Endothelial cell of umbilical vein (primary cell): Measurements from ENCODE around the gene NPNT.

Experiments used
- JUN ChIP-seq: IDR thresholded peaks from 2 replicates; pipeline ENCODE4 v1.6.1; 2011; ENCODE audit warnings: borderline replicate concordance, low read depth; ENCODE audit not compliant: insufficient read length, insufficient read depth
- POLR2A ChIP-seq: IDR thresholded peaks from 2 replicates; pipeline ENCODE4 v1.6.1; 2012; ENCODE audit warnings: low read depth, mild to moderate bottlenecking, control low read depth, low read length
- POLR2AphosphoS5 ChIP-seq: IDR thresholded peaks from 2 replicates; pipeline ENCODE4 v1.6.1; 2012; ENCODE audit warnings: low read depth, mild to moderate bottlenecking, control low read depth, low read length, moderate library complexity; ENCODE audit not compliant: insufficient read depth
- TF ChIP-seq, protein P1 (sequence below), 2 donors: IDR thresholded peaks; 1 replicate in 1 of 2; 2 replicates in 1 of 2; pipeline ENCODE4 v1.5.1; 2011; ENCODE audit warnings: low read length in 2 of 2, mild to moderate bottlenecking in 2 of 2, moderate library complexity in 2 of 2, control low read depth in 1 of 2, inconsistent platforms in 1 of 2, low read depth in 1 of 2; ENCODE audit not compliant: insufficient read depth in 1 of 2; ENCODE audit errors: extremely low read depth in 1 of 2

DNA sequence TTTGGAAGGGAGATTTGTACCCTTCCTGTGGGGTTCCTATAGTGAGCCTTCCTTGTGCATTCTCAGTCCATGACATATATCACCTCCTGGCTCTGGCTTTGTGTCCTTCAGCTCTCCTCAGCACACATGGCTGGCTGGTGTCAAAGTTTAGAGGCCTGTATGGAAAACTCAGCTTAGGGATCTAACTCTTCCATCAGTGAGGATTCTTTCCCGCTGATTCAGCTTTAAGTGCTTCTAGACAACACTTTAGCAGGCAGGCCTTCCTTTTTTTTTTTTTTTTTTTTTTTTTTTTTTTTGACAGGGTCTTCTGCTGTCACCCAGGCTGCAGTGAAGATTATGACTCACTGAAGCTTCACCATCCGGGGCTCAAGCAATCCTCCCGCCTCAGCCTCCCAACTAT, 84.2 kb downstream of the NPNT start:
- TF ChIP-seq POLR2A (no peak), POLR2AphosphoS5 (no peak), JUN (no peak)
- TF ChIP-seq, protein P1, sequence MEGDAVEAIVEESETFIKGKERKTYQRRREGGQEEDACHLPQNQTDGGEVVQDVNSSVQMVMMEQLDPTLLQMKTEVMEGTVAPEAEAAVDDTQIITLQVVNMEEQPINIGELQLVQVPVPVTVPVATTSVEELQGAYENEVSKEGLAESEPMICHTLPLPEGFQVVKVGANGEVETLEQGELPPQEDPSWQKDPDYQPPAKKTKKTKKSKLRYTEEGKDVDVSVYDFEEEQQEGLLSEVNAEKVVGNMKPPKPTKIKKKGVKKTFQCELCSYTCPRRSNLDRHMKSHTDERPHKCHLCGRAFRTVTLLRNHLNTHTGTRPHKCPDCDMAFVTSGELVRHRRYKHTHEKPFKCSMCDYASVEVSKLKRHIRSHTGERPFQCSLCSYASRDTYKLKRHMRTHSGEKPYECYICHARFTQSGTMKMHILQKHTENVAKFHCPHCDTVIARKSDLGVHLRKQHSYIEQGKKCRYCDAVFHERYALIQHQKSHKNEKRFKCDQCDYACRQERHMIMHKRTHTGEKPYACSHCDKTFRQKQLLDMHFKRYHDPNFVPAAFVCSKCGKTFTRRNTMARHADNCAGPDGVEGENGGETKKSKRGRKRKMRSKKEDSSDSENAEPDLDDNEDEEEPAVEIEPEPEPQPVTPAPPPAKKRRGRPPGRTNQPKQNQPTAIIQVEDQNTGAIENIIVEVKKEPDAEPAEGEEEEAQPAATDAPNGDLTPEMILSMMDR (IDR thresholded peaks at IDR 0.05; ENCODE audit: extremely low read depth in 1 of 2, insufficient read depth in 1 of 2, low read depth in 1 of 2, low read length in 2 of 2): no peak
